ENCODE data around the gene DNAJC16. TPM values are rescaled to one million over a fixed set of nuclear protein-coding genes. Genes with fewer than 3 reads are reported as not detected.

The DNAJC16 gene
- total RNA-seq, 4 donors from 2014 or later: 20.8 to 64.4 (median 31.8) TPM

DNA sequence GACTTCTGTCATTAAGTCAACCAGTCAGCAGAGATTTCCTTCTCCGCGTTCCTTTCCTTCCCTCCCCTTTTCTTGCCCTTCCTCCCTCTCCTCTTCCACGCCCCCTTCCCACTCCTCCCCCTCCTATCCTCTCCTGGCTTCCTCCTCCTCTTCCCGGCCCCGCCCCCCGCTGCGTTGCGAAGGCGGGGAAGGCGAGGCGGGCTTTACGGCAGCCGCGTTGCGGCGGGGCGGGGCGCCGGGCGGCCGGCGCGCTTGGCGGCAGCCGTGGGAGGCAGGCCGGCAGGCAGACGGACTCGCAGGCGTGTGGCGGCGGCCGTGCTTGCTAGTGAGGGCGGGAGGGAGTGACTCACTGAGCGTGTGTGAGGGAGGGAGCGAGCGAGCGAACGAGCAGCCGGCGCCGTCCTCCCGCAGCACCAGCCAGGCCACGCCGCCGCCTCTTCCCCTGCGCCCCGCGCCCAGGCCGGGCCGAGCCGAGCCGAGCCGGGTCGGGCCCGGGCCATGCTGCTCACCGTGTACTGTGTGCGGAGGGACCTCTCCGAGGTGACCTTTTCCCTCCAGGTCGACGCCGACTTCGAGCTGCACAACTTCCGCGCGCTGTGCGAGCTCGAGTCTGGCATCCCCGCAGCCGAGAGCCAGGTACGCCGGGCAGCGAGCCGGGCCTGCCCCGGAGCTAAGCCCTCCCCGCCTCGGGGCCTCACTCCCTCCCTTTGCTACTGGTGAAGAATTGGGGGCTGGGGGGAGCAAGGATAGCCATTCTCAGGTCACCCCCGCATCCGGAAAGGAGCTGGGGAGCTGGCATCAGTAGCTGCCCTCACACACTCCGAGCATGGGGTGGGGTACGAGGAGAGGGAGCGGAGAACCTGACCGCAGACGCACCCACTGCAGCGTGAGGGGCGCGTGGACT lies 90.8 kb downstream of the DNAJC16 start, which contains the start of gene DDI2:
Gene DDI2, plus strand, starts transcription at position 286 of the 904 bp plus-strand sequence. Its CDS starts 213 bp downstream, at position 499.
- TF ChIP-seq, protein P1, sequence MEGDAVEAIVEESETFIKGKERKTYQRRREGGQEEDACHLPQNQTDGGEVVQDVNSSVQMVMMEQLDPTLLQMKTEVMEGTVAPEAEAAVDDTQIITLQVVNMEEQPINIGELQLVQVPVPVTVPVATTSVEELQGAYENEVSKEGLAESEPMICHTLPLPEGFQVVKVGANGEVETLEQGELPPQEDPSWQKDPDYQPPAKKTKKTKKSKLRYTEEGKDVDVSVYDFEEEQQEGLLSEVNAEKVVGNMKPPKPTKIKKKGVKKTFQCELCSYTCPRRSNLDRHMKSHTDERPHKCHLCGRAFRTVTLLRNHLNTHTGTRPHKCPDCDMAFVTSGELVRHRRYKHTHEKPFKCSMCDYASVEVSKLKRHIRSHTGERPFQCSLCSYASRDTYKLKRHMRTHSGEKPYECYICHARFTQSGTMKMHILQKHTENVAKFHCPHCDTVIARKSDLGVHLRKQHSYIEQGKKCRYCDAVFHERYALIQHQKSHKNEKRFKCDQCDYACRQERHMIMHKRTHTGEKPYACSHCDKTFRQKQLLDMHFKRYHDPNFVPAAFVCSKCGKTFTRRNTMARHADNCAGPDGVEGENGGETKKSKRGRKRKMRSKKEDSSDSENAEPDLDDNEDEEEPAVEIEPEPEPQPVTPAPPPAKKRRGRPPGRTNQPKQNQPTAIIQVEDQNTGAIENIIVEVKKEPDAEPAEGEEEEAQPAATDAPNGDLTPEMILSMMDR (IDR thresholded peaks at IDR 0.05): no peak
- peak; percentile 75 to 95 for TF ChIP-seq POLR2A (IDR thresholded peaks at IDR 0.05)
- no peaks in the 10 kb centered on the region for H3K27me3 ChIP-seq
- peaks cover 0 to 42% (median 9%) of the 10 kb centered on the region in 4 donors for H3K4me1 ChIP-seq
- peak within 1 kb of the TSS; percentile 90 to 98 (median 97) for H3K27ac ChIP-seq
- peak; percentile 93 to 98 (median 97) for DNase-seq
- H3K9me3 ChIP-seq: no peaks in the 10 kb centered on the region
- no peaks in the 10 kb centered on the region for H3K36me3 ChIP-seq
- H3K4me3 ChIP-seq: peak within 1 kb of the TSS; percentile 86 to 93 (median 92)

- no peaks in the 10 kb centered on the region for H3K9me3 ChIP-seq
- H3K27ac ChIP-seq: peak overlapping the region; percentile 90 to 98 (median 97)
- peaks cover 0 to 45% (median 11%) of the 10 kb centered on the region in 4 donors for H3K4me1 ChIP-seq
- TF ChIP-seq POLR2A (IDR thresholded peaks at IDR 0.05): no peak
- TF ChIP-seq, protein P1 (IDR thresholded peaks at IDR 0.05): no peak
- H3K4me3 ChIP-seq: peak overlapping the region; percentile 86 to 93 (median 92)
- no peak for DNase-seq
- no peaks in the 10 kb centered on the region for H3K36me3 ChIP-seq
- H3K27me3 ChIP-seq: no peaks in the 10 kb centered on the region
Measured at GRCh38 chr1:15618077-15618654, 91.5 kb downstream of the DNAJC16 start.

- TF ChIP-seq, protein P1 (IDR thresholded peaks at IDR 0.05): peak in 3 of 6 experiments; percentile 25 to 29 (median 26)
- peak in 1 of 2 donors; percentile 38 for TF ChIP-seq POLR2A (IDR thresholded peaks at IDR 0.05)
- peaks cover 0 to 52% (median 11%) of the 10 kb centered on the region in 4 donors for H3K4me1 ChIP-seq
- no peak for DNase-seq
Measured at GRCh38 chr1:15618655-15619525, 92.2 kb downstream of the DNAJC16 start.

GRCh38 chr1:15620155-15620545 lies 93.5 kb downstream of the DNAJC16 start:
- Histone ChIP-seq H3K27ac (peak overlapping the region in 2 of 4 donors; percentile 38 to 90), H3K4me3 (peak overlapping the region in 1 of 4 donors; percentile 21), H3K36me3 (no peaks in the 10 kb centered on the region), H3K27me3 (no peaks in the 10 kb centered on the region), H3K4me1 (peaks cover 0 to 64% (median 11%) of the 10 kb centered on the region in 4 donors), H3K9me3 (no peaks in the 10 kb centered on the region)
- no peak for TF ChIP-seq POLR2A (IDR thresholded peaks at IDR 0.05)
- TF ChIP-seq, protein P1 (IDR thresholded peaks at IDR 0.05): no peak
- DNase-seq: no peak

More at GRCh38 chr1:15618655-15619525, 92.2 kb downstream of the DNAJC16 start:
- Histone ChIP-seq H3K27ac (peak overlapping the region; percentile 90 to 98 (median 97)), H3K36me3 (no peaks in the 10 kb centered on the region), H3K27me3 (no peaks in the 10 kb centered on the region), H3K9me3 (no peaks in the 10 kb centered on the region), H3K4me3 (peak overlapping the region; percentile 86 to 93 (median 92))

All from Peyer's patch (tissue), 4 donors.